GM21423 (cell line): ENCODE results near the gene CDC42BPG.
"Not testable (repeated sequence)": the region's sequence is repeated elsewhere in the genome, so short reads cannot be mapped to it uniquely, and the experiment has no call there.

Experiments used
- ATAC-seq: cut with Tn5 transposase; IDR thresholded peaks from one replicate; pipeline ENCODE4 v1.9.1; 2021; ENCODE audit warnings: mild to moderate bottlenecking, moderate library complexity; ENCODE audit not compliant: unreplicated experiment

Gene CDC42BPG

DNA sequence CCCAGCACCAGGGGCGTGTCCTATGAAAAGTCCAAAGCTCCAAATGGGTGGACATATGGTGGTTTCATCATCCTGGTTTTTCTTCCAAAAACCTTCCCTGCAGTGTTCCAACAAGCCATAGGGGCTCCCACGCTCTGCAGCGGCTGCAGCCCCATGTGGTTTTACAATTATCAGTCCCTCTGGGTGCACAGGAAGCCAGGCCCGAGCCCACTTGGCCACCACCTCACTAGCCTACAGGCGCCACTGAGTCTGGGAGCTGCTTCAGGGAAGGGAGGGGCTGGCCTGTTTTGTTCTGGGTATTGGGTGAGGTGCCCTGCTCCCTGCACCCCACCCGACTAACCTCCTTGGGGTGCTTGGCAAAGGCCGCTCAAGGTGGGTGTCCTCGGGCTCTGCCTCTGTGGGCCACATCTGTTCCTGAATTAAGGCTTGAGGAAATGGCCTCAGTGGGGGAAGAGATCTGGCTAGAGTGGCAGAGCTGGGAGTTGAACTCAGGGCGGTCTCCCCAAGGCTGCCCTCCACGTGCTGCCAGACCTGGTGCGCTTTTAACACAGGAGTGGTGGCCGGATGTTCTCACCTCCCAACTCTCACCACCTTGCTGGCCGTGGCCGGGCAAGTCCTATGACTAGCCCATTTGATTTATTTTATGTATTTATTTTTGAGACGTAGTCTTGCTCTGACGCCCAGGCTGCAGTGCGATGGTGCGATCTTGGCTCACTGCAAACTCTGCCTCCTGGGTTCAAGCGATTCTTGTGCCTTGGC lies 5.3 kb upstream of the CDC42BPG start:
- no peak for ATAC-seq

- ATAC-seq, result no peak
Observed at GRCh38 chr11:64848826-64849597, 4.6 kb upstream of the CDC42BPG start.

DNA sequence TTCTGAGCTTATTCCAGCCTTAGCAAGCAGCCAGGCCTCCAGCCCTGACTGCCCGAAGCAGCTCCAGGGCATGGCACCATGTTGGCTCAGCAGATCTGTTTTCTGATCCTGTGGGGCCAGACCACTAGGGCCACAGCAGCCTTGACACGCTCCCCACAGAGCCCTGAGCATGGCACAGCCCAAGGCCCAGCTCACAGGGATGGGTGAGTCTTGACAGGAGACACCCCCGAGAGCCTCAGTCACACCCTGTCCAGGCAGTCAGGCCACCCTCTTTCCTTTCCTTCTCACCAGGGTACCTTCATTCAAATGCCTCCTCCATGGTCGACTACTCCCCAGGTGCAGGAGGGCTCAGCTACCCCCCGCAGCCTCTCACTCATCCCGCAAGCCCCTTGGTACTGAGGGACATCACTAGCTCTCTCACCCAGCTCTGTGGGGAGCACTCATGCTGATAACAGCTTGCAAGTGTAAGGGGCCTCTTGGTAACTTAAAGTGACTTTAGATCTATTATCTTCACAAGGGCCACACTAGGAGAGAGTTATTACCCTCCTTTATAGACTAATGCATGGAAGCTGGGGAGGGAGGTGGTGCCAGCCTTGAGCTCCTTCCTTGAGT lies 3.9 kb upstream of the CDC42BPG start:
- ATAC-seq, result no peak

DNA sequence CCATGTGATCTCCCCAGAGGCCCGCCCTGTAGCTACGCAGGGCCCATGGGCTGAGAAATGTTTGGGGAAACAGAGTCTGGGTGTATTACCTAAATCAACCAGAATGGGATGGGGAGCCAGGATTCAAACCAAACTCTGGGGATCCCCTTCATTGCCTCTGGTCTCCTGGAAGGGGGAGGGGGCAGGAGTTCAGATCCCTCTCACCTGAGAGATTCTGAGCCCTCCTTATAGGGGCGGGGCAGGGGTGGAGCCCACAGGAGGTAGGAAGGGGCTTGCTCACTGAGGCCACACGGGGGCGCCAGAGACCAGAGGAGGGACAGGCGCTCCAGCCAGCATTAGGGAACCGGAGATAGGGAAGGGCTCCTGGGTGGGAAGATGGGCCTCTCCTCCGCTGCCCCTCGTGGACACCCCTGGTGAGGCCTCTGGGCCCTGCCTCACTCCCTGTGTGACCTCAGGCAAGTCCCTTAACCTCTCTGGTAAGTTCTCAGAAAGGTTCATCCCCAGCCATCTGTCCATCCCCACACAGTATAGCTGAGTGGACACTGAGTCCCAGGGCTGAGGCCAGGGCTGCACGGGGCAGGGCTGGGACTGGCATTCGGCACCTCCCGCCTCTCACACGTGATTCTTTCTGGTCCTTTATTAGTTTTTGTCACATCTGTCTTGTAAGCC lies 2.7 kb upstream of the CDC42BPG start:
- no peak for ATAC-seq

DNA sequence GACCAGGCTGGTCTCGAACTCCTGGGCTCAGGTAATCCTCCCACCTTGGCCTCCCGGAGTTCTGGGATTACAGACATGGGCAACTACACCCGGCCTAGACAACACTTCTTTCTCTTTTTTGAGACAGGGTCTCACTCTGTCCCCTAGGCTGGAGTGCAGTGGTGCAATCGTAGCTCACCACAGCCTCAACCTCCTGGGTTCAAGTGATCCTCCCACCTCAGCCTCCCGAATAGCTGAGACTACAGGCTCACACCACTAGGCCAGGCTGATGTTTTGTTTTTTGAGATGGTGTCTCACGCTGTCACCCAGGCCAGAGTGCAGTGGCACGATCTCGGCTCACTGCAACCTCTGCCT lies 1.3 kb upstream of the CDC42BPG start:
- not testable (repeated sequence) for ATAC-seq

GRCh38 chr11:64845129-64845775 lies 799 bp upstream of the CDC42BPG start:
- no peak for ATAC-seq

GRCh38 chr11:64843686-64844329 lies 645 bp downstream of the CDC42BPG start:
- no peak for ATAC-seq

DNA sequence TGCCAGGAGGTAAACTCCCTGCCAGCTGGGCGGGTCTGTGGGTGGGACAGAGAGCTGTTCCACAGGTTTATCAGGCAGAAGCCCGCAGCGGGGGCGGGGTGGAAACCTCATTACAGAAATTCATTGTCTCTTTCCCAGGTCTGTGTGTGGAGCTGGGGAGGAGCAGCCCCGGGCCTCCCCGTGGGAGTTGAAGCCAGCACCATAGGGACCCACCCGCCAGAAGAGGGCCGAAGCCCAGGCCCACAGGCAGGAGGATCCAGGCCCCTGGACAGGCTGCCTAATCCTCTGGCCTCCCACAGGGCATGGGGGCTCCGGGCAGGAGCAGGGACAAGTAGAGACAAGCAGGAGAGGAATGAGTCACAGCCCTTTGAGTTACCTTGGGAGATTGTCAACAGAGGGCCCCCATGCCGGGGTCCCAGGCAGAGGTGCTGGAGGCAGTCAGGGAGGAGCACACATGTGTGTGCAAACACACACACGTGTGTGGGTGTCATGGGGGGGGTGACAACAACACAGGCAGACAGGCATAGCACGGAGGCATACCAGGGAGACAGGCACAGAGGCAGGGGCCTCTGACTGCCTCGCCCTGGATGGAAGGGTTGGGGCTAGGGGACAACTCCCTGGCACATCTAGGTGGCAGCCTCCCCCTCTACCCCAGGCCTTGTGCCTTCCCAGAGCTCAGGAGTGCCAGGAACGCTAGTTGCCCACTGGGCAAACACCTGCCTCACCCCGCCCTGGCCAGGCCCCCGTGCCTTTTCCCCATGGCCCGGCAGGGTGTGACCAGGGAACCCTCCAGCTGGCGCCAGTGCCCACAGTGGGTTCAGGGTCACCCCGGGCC lies 1.4 kb downstream of the CDC42BPG start:
- no peak for ATAC-seq

GRCh38 chr11:64842366-64842759 lies 2.1 kb downstream of the CDC42BPG start:
- no peak for ATAC-seq

GRCh38 chr11:64841592-64842365 lies 2.7 kb downstream of the CDC42BPG start:
- no peak for ATAC-seq

DNA sequence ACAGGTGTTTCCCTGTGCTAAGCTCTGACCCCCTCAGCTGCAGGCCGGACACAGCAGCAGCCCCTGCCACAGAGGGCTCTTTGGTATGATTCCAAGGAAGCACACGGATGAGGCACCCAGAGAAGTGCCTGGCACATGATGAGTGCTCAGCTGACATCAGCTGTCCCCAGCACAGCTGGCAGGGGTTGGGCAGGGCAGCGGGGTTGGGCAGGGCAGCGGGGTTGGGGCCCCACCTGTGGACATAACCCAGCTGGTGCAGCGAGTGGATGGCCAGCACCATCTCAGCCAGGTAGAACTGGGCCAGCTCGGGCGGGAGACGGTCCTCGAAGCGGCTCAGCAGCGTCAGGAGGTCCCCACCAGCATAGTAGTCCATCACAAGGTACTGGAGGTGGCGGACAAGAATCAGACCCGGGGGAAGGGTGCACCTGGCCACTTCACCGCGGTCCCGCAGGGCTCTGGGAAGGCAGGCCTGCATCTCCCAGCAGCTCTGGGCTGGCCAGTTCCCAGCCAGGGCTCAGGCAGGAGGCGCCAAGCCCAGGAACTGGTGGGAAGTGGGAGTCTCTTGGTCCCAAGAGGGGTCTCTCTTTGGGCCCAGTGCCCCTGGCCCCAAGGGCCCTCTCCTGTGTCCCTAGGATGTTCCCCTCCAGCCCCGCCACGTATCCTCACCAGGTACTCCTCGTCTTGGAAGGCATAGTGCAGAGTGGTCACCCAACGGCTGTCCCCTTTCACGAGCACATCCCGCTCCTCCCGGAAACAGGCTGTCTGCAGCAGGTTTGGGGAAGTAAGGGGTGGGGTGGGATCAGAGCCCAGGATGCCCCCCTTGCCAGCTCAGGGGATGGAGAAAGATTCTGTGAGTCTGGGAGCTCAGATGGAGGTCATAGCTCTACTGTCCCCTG lies 4.3 kb downstream of the CDC42BPG start:
- ATAC-seq, result no peak

DNA sequence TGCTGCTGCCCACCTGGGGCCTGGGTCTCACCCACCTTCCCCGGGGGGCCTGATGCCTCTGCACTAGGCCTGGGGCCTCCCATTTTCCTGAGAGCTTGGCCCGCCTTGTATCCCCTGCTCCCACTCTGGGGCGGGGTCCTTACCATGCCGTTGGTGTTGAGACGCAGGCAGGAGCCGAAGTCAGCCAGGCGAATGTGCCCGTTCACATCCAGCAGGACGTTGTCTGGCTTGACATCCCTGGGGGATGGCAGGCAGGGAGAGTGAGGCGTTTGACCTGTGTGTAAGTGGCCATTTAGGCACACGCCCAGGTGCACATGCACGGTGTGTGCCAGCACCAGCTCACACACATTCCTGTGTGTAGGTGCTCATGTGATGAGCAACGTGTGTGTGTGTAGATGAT lies 5.1 kb downstream of the CDC42BPG start:
- ATAC-seq, result no peak

DNA sequence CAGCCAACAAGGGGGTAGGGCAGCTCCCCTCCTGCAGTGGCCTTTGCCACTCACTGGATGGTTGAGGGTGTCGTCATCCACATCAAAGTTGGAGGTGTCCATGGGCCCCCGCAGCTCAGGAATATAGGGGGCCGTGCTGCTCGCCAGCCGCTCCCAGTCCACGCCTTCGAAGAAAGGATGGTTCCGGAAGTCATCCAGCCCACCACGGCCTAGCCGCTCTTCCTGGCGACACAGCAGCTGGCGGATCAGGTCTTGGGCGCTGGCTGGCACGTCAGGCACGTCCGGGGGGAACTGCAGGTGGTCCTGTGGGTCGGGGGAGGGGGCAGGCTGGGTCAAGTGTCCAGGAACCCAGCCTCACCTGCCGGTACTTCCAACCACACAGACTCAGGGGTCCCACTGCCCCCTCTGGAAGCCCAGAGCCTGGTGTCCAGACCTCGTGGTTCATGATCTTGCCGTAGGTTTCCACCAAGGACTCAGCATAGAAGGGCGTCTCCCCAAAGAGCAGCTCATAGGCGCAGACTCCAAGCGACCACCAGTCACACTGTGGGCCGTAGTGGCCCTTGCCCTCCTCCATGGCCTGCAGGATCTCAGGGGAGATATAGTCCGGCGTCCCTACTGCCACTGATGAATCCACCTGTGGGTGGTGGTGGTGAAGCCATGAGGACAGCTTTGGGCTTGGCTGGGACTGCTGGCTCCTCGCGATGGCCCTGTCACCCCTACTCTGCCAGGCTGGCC lies 5.7 kb downstream of the CDC42BPG start:
- ATAC-seq, result no peak

GRCh38 chr11:64837887-64838351 lies 6.5 kb downstream of the CDC42BPG start:
- ATAC-seq, result no peak

- ATAC-seq, result no peak
Observed at GRCh38 chr11:64836448-64837072, 7.9 kb downstream of the CDC42BPG start.

- ATAC-seq, result no peak
Observed at GRCh38 chr11:64835616-64836447, 8.6 kb downstream of the CDC42BPG start.
